ENCODE results near the gene SLF1.

The SLF1 gene

GRCh38 chr5:94725142-94725541 lies 106.7 kb downstream of the SLF1 start:
- no peak for FAIRE-seq

GRCh38 chr5:94731471-94731870 lies 113.0 kb downstream of the SLF1 start:
- FAIRE-seq: no peak

GRCh38 chr5:94736498-94736897 lies 118.0 kb downstream of the SLF1 start:
- FAIRE-seq: no peak

- FAIRE-seq: no peak
Measured at GRCh38 chr5:94740286-94740685, 121.8 kb downstream of the SLF1 start.

GRCh38 chr5:94742852-94743251 lies 124.4 kb downstream of the SLF1 start:
- FAIRE-seq: no peak

GRCh38 chr5:94744906-94745305 lies 126.4 kb downstream of the SLF1 start:
- FAIRE-seq: no peak

GRCh38 chr5:94745786-94746730 lies 127.6 kb downstream of the SLF1 start:
- FAIRE-seq: no peak

GRCh38 chr5:94746731-94747124 lies 128.3 kb downstream of the SLF1 start:
- no peak for FAIRE-seq
